ENCODE measurements around the gene TAP2.

The TAP2 gene

DNA sequence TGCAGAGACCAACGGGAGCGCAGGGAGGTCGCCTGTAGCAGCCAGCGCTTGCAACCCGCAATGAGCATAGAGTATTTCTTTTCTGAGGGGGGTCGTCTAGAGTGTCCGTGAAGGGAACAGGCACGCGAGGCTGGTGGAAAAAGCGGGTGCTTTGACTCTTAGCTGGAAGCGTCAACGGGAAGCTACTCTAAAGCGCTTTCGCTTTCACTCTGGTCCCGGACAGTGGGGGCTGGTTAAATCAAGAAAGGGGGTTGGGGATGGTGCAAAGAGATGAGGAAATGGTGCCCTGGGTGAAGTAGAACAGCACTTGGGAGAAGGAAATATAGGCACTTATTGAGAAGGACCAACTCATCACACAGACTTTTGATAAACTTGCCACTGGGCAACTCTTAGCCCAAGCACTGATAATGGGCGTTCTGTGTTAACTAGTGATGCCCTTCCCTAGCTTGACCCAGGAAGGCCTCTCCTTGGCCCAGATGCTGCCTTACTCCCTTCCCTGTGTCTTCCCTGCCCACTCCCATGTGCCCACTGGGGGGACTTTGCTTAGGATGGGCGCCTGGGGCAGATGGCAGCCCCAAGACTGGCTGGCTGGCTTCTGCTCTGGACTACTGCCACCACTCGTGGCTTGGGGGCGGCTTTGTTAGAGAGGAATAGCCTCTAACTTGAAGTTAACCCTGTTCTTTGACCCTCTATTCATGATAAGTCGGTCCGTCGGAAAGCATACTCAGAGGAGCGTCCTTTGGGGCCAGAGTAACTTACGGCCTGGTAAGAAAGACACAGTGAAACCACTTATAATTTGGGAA is 16.0 kb upstream of the TAP2 start:
- peak; percentile 33 for DNase-seq (ENCODE audit: low read depth)

DNA sequence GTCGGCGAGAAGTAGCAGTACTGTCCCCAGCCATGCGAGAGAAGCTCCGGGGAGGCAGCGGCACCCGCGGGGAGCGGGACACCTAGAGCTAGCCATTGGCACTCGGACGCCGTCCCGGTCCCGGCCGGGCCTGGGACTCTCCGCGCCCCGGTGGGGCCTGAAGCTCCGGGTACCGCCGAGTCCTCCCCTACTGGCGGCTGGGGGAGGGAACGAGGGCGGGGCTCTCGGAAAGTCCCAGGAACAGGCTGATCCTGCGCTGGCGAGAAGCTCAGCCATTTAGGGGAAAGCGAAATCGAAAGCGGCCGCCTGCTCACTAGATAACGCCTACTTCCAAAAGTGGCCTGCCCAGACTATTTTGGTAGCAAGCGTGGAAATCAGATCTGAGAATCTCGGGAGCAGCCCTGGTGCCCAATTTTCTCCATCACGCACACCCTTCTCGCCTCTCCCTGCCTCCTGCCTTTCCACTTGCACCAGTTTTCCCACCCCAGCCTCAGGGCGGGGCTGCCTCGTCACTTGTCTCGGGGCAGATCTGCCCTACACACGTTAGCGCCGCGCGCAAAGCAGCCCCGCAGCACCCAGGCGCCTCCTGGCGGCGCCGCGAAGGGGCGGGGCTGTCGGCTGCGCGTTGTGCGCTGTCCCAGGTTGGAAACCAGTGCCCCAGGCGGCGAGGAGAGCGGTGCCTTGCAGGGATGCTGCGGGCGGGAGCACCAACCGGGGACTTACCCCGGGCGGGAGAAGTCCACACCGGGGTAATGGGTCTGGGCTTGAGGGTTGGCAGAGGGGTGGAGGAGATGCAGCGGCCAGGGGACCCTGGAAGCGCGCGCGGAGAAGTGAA is 15.2 kb upstream of the TAP2 start, which contains the start of the genes PSMB9 and TAP1:
PSMB9 (plus strand) TSS at position 652 of the 835 bp plus-strand sequence; CDS start at position 690, 38 bp downstream.
TAP1 (minus strand) TSS at position 164 of the 835 bp plus-strand sequence; CDS start at position 96, 68 bp downstream.
- DNase-seq (ENCODE audit: low read depth): peak; percentile 92

DNA sequence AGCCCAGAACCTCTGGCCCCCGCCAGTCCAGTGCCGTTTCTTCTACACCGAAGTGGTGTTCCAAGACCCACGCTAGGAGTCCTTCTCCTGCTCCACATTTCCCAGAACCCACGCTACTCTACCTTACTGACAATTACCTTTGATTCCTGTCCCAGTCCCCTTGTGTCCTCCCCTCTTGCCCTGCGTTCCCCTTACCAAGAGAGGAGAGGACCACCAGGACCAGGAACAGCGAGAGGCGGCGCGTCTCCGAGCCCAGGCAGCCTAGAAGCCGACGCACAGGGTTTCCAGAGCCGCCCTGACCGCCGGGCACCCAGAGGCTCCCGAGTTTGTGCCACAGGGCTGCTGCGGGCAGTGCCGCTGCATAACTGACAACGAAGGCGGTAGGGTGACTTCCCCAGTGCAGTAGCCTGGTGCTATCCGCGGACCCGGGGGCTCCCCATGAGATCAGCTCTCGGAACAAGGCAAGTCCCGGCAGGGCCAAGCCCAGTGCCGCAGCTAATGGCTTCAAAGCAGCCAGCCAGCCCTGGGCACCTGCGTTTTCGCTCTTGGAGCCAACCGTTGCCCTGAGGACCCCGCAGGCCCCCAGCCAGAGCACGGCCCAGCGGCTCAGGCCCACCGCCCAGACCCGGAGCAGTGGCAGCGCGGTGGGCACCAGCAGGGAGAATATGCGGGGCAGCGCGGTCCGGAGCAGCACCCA is 14.5 kb upstream of the TAP2 start:
- DNase-seq (ENCODE audit: low read depth): peak; percentile 34

DNA sequence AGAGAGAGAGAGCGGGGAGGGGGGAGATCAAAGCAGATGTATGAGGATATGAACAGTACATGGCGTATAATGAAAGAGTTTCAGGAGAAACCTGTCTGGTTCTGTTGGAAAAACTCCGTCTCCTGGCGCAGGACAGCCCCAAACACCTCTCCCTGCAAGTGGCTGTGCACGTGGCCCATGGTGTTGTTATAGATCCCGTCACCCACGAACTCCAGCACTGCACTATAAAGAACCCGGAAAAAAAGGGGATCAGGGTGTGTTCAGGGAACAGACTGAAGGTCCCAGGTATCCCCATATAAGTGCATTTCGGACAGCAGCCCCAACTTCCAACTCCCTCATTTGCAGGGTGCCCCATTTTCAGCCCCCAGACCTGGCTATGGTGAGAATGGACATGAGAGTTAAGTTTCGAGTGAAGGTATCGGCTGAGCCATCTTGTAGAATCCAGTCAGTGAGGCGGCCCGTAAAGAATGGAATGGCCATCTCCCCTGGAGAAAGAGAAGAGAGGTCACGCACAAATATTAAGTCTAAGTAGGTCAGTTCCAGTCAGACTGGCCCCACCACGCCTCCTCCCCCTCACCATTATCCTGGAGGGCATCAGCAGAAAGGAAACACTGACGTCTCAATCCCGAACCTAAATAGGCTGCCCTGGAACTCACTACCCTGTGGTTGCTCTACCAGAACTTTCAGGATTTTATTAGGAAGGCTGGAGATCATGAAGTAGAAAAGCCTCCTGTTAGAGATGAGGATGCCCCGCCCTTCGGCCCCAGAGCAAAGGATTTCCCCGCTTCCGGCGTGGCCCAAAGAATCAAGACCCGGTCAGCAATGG is 13.7 kb upstream of the TAP2 start:
- no peak for DNase-seq (ENCODE audit: low read depth)

DNA sequence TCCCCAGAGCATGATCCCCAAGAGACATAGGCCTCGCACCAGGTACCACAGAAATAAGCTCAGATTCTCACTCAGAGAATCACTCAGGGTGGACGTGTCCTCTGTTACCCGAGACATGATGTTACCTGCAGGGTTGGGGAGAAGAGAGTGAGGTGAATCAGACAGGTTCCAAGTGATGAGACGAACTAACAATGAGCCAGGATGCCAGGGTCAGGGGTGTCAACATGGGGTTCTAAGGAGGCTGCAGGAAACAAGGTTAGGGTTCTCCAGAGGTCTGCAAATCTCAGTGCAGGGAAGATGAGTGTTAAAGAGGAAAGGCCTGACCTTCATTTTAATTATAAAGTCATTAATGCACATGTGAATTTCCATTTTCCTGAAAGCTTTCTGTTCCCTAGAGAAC is 12.5 kb upstream of the TAP2 start:
- DNase-seq (ENCODE audit: low read depth): no peak

DNA sequence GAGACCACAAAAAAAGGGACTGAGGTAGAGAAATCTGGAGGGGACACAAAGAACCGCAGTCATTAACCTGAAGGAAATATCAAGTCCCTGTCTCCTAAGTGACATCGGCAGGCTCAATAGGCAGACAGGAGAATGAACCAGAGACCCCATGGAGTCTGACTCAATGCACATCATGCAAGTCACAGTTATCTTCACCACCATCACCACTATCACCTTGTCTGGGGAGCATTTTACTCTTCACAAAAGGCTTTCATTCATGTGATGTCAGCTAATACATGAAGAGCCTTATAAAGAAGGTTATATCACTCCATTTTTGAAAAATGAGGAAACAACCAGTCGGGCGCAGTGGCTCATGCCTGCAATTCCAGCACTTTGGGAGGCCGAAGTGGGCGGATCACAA is 10.6 kb upstream of the TAP2 start:
- no peak for DNase-seq (ENCODE audit: low read depth)

DNA sequence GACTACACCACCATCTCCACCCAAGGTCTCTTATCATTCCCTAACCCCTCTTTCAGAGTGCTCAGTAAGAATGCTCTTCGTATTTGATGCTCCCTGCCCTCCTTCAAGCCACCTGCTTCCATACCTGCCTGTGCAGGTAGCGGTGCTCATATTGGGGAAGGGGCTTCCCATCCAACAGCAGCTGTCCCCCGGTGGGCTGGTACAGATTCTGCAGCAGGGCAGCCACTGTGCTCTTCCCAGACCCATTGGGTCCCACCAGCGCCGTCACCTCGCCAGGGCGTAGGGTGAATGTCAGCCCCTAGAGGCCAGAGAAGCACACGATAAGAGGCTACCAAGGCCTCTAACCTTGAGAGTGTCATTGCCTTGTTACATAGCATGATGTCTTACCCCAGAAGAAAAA is 9.3 kb upstream of the TAP2 start:
- no peak for DNase-seq (ENCODE audit: low read depth)

DNA sequence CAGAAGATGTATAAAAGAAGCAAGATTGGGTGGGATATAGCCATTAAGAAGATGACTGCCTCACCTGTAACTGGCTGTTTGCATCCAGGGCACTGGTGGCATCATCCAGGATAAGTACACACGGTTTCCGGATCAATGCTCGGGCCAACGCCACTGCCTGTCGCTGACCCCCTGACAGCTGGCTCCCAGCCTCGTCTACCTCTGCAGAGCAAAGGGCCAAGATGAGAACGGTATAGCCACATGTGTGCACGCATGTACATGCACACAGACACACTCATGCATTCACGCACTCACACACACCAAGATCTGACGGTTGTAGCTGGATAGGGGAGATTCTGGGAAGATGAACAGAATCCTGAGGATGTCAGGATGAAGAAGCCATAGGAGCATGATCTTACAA is 8.5 kb upstream of the TAP2 start:
- DNase-seq (ENCODE audit: low read depth): no peak

DNA sequence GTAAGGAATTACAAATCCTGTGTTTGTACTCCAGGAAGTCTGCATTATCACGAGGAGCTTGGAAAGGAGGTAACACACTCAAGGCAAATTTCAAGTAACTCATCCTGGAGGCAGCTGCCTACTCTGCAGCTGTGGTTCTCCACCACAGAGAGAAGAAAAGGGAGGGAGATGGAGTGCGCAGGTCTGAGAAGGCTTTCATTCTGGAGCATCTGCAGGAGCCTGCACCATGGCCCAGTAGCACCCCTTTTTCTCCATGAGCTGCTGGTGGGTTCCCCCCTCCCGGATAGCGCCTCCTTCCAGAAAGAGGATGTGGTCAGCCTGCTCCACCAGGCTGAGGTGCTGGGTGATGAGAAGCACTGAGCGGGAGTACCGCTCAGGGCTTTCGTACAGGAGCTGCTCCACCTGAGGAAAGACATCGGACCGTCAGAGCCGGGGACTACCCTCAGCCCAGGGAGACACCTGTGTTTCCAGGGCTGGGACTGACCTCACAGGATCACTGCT is 6.9 kb upstream of the TAP2 start:
- DNase-seq (ENCODE audit: low read depth): peak; percentile 20

DNA sequence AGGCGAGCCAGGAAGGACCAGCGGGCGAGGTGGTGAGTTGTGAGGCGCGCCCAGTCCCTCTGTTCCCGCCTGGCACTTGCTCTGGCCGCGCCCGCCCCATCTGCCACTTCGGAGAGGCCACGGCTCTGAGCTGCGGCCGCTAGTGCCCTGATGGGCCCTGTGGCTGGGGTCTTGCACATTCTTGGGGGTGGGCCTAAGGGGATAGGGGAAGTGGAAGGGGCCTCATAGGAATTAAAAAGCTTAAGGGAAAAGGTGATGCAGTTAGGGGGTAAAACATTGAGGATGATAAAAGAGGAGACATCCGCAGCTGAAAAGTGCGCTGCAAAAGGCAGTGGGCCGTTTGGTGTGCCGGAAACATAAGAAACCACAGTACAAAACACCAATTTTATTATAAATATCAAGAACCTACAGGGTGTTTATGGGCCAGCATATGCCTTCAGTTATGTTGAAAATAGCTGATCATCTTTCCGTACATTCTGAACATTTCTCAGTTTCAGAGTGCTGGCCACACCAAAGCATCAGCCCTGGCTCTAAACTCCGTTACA is 6.4 kb upstream of the TAP2 start:
- no peak for DNase-seq (ENCODE audit: low read depth)

DNA sequence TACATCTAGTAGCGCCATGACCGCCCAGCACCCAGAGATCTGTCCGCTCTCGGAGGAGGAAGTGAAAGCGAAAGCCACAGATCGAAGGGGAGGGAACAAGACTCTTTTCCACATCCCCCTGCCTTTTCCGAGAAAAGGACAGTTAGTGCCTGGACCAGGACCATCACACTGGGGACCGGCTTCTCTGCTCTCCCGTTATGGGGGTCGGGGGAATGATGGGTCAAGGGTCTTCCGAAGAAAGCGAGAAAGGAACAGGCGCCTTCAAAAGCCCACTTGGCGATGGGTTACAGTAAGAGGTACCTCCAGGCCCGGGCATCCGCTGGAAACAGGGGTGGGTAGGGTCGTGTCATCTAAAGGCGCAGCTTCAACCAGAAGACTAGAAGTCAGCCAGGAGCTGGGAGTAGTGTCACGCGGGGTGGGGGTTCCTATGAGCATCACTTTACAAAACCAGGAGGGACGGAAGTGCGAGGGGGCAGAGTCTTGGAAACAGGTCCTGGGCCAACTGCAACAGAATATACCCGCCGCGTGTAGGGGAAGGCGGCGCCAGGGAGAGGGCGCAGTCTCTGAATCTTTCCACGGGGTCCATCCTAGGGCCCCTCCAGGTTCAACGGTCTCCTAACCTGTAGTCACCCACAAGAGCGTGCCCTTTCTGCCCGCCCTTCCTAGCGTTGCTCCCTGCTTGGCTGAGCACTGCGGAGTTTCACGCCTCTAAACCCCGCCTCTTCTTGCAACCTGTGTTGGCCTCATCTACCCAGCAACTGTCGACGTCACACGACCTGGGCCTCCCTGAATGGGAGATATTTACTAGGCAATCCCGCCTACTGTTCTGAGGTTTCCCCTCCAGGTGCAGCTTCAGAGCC is 5.7 kb upstream of the TAP2 start, which contains the start of gene PSMB8:
PSMB8 (minus strand) TSS at position 69 of the 860 bp plus-strand sequence; CDS start at position 18, 51 bp downstream.
- peak; percentile 97 for DNase-seq (ENCODE audit: low read depth)

DNA sequence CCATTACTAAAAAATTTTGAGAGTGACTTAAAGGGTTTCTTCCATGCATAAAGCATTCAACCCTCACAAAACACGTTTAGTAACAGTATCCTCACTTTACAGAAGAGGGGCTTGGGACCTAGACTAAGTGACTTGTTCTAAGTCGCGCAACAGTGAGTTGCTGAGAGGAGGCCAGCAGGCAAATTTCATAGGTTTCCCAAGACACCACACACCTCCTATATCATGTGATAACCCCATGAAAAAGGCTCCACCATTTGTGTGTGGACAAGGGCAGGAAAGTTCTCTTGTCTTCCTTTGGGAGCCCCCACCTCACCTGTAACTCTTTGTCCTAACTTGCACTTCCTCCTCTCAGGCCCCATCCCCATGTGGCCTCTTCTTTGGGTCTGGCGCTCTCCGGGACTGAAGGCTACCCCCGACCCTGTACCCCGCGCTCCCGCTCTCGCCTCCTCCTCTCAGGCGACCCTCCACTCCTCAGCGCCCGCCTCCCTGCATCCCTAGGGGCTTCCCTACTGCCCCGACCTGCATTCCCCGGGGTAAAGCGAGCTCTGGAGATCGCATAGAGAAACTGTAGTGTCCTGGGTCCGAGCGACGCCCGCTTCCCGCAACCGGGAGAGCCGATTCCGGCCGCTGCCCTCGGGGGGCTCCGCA is 4.9 kb upstream of the TAP2 start:
- no peak for DNase-seq (ENCODE audit: low read depth)

DNA sequence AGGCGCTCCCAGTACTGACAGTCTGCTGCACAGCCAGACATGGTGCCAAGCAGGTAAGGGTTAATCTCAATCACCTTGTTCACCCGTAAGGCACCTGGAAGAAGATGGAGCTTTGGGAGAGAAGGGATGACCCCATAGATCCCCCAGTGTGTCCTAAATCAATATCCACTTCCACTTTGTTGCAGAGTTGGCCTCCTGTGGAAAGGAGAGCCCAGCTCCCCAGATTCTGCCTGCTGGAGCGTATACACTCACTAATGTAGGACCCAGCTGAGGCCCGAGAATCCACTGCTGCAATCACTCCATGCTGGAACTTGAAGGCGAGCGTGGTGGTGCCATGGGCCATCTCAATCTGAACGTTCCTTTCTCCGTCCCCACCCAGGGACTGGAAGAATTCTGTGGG is 4.2 kb upstream of the TAP2 start:
- DNase-seq (ENCODE audit: low read depth): no peak

DNA sequence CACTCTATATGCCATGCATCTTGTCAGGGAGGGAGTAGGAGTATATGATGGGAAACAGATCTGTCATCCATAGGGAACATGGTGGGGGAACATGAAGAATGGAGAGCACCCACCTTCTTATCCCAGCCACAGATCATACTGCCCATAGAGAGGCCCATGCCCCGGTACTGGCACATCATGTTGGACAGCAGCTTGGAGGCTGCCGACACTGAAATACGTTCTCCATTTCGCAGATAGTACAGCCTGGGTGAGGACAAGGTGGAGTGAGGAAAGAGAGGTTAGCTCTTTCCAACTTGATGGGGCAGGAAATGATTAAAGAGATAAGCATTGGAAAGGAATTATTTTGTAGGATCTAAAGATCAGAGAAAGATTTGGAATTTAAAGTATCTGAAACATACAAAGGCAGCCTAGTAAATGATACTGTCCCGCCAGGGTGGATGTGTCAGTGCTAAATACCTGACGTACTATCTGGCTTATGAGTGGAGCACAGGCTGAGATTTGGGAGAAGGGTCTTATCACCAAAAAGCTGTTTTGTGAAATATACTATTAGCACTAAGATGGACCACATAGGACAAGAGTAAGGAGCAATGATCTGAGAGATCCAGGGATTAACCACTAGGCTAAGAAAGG is 3.6 kb upstream of the TAP2 start:
- DNase-seq (ENCODE audit: low read depth): no peak

DNA sequence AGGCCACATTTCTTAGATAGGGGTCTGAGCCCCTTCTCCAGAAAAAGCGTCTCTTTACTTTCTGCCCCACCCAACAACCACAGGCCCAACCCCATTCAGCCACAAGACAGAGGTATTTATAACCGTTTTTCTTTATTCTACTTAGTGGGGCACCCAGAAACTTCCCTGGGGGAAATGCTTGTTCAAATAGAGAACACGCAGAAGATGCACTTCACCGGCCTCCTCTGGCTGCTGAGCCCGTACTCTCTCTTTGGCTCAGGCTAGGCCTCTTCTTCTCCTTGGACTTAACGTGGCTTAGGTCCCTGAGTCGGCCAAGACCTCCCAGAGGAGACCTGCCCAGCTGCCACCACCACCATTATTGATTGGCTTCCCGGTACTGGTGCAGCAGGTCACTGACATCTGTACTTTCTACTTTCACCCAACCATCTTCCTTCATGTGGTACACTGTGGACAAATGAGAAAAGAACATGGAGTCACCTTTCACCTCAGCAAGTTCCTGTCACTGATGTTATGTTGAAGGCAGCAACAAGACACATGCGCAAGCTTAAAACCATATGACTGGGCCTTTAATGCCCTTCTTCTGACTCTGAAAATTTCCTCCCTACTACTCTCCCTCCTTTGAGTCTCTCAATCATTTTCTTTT is 2.2 kb upstream of the TAP2 start:
- DNase-seq (ENCODE audit: low read depth): no peak

DNA sequence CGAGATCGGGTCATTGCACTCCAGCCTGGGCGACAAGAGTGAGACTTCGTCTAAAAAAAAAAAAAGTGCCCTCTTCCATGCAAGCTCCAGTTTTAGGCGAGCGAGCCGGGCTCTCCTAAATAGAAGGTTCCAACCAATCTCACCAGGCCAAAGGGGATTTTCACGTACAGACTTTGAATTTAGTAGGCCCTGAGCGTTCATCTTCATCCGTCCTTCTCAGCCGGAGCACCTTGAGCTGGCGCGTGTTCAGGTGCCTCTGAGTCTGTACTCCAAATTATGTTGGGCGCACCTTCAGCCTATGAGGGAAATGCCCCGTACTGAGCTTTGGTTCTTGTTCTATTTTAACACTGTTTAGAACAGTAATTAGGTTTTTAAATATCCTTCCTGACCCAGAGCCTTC is 817 bp upstream of the TAP2 start:
- DNase-seq (ENCODE audit: low read depth): no peak

DNA sequence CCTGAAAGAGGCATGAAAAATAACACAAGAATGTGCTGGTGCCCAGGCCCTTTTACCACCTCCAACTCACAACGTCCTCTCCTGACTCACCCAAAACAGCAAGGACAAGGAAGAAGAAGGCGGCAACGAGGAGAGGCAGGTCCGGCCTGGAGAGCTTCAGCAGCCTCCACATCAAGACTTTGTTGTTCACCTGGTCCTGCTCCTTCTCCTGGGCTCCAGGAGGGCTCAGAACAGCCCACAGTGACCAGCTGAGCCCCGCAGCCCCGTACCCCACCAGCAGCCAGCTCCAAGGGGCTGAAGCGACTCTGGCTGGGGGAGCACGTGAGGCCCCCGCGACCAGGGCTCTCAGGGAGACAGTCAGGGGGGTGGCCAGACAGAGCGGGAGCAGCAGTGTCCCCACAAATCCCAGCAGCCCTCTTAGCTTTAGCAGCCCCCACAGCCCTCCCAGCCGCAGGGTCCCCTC is 857 bp downstream of the TAP2 start:
- no peak for DNase-seq (ENCODE audit: low read depth)

DNA sequence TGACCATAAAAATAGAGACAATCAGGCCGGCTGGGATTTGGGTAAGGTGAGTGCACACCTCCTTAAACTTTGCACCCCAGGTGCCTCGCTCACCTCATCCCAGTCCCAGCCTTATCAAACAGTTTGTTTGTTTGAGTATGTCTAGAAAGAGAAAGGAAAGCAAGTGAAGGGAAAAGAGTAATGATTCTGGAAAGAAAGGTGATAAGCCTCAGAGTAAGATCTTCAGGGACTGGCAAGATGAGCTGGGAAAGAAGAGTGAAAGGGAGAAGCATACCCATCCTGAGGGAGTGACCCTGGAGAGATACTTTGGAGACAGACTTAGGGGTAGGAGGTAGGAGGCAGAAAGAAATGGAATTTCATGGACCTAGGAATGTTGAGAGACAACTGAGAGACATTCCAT is 1.7 kb downstream of the TAP2 start:
- DNase-seq (ENCODE audit: low read depth): no peak
